ENCODE results near the gene DENND2A. TPM values are rescaled to one million over a fixed set of nuclear protein-coding genes. Genes with fewer than 3 reads are reported as not detected.

Gene DENND2A
- total RNA-seq, 1 experiment from 2014 or later: 10.0 TPM

GRCh38 chr7:140659856-140660255, 19.2 kb upstream of the DENND2A start (continued):
- no peak for TF ChIP-seq KAT7 (CRISPR knock-in tag; IDR thresholded peaks at IDR 0.05; ENCODE audit: borderline replicate concordance)
- TF ChIP-seq SP1 (CRISPR knock-in tag; conservative IDR thresholded peaks at IDR 0.05): no peak
- no peak for TF ChIP-seq ZNF263 (CRISPR knock-in tag; IDR thresholded peaks at IDR 0.05; ENCODE audit: low read depth)

GRCh38 chr7:140657891-140658290, 17.3 kb upstream of the DENND2A start:
- TF ChIP-seq ZNF396 (CRISPR knock-in tag; IDR thresholded peaks at IDR 0.05; ENCODE audit: borderline replicate concordance): no peak
- no peak for TF ChIP-seq ZNF416 (CRISPR knock-in tag; IDR thresholded peaks at IDR 0.05)
- no peak overlapping the region for H3K4me3 Mint-ChIP-seq
- no peak for ATAC-seq
- no peak for DNase-seq (ENCODE audit: low spot score)
- no peak overlapping the region for H3K27ac Mint-ChIP-seq
- peaks cover 12% of the 10 kb centered on the region for H3K4me1 Mint-ChIP-seq
- H3K36me3 Mint-ChIP-seq: no peaks in the 10 kb centered on the region
- ChIA-PET CTCF (no interaction called here), POLR2A (interaction anchor here (0.6 kb wide), 1 partner anchor 595 kb away, joined by 6 read pairs; no protein-coding TSS in a partner anchor)
- peaks cover 3% of the 10 kb centered on the region; the same call in 1 of the 2 replicates for H3K9me3 Mint-ChIP-seq
- no peaks in the 10 kb centered on the region for H3K27me3 Mint-ChIP-seq (ENCODE audit: low read depth)

- DNase-seq (ENCODE audit: low spot score): no peak
- peaks cover 3% of the 10 kb centered on the region; the same call in 1 of the 2 replicates for H3K9me3 Mint-ChIP-seq
- no peak overlapping the region for H3K4me3 Mint-ChIP-seq
- peaks cover 12% of the 10 kb centered on the region for H3K4me1 Mint-ChIP-seq
- no peaks in the 10 kb centered on the region for H3K36me3 Mint-ChIP-seq
- no peaks in the 10 kb centered on the region for H3K27me3 Mint-ChIP-seq (ENCODE audit: low read depth)
- H3K27ac Mint-ChIP-seq: no peak overlapping the region
- CTCF ChIA-PET: no interaction called here
- no peak for ATAC-seq
- POLR2A ChIA-PET: interaction anchor here (0.6 kb wide), 1 partner anchor 596 kb away, joined by 6 read pairs; no protein-coding TSS in a partner anchor
- TF ChIP-seq ETV6 (CRISPR knock-in tag; IDR thresholded peaks at IDR 0.05): no peak
- no peak for TF ChIP-seq JUN (CRISPR knock-in tag; IDR thresholded peaks at IDR 0.05)
These were observed 16.2 kb upstream of the DENND2A start for GRCh38 chr7:140656548-140657515.

GRCh38 chr7:140655511-140656408, 15.1 kb upstream of the DENND2A start:
- DNase-seq (ENCODE audit: low spot score) (no peak), ATAC-seq (no peak)
- ChIA-PET POLR2A (no interaction called here), CTCF (interaction anchor here (1.0 kb wide), 1 partner anchor 10 kb away, joined by 3 read pairs; no protein-coding TSS in a partner anchor)
- Mint-ChIP-seq H3K27me3 (ENCODE audit: low read depth) (no peaks in the 10 kb centered on the region), H3K9me3 (peaks cover 3% of the 10 kb centered on the region; the same call in 1 of the 2 replicates), H3K36me3 (no peaks in the 10 kb centered on the region), H3K4me3 (no peak overlapping the region), H3K4me1 (peaks cover 15% of the 10 kb centered on the region), H3K27ac (no peak overlapping the region)
- TF ChIP-seq ZNF416 (CRISPR knock-in tag; IDR thresholded peaks at IDR 0.05) (no peak), ATF1 (CRISPR knock-in tag; IDR thresholded peaks at IDR 0.05) (no peak), ELF4 (CRISPR knock-in tag; IDR thresholded peaks at IDR 0.05; ENCODE audit: low read depth) (no peak), ZNF138 (CRISPR knock-in tag; conservative IDR thresholded peaks at IDR 0.05) (no peak), ZNF532 (CRISPR knock-in tag; IDR thresholded peaks at IDR 0.05; ENCODE audit: borderline replicate concordance) (no peak)
